ENCODE measurements around the gene LRRC3.
A peak's percentile ranks its signal among the peaks of the same experiment; 100 is the strongest.

The LRRC3 gene

GRCh38 chr21:44426663-44427191 is 28.6 kb upstream of the LRRC3 start:
- DNase-seq (ENCODE audit: low read depth), result no peak
- H3K4me3 ChIP-seq (ENCODE audit: low read depth, low read length), result no peak overlapping the region
- TF ChIP-seq CTCF (IDR thresholded peaks at IDR 0.05; ENCODE audit: low read depth, low read length), result no peak
- no peak for TF ChIP-seq MAX (IDR thresholded peaks at IDR 0.05; ENCODE audit: low read depth, low read length)
- TF ChIP-seq MYC (IDR thresholded peaks at IDR 0.05; ENCODE audit: low read depth, low read length), result no peak
- no peak for TF ChIP-seq POLR2A (IDR thresholded peaks at IDR 0.05; ENCODE audit: extremely low read depth, insufficient read length)

GRCh38 chr21:44427241-44428120 is 27.8 kb upstream of the LRRC3 start:
- TF ChIP-seq POLR2A (IDR thresholded peaks at IDR 0.05; ENCODE audit: extremely low read depth, insufficient read length), result no peak
- TF ChIP-seq CTCF (IDR thresholded peaks at IDR 0.05; ENCODE audit: low read depth, low read length), result no peak
- TF ChIP-seq MYC (IDR thresholded peaks at IDR 0.05; ENCODE audit: low read depth, low read length), result no peak
- TF ChIP-seq MAX (IDR thresholded peaks at IDR 0.05; ENCODE audit: low read depth, low read length), result no peak
- DNase-seq (ENCODE audit: low read depth), result no peak
- no peak overlapping the region for H3K4me3 ChIP-seq (ENCODE audit: low read depth, low read length)

- H3K4me3 ChIP-seq (ENCODE audit: low read depth, low read length), result no peak overlapping the region
- no peak for TF ChIP-seq MYC (IDR thresholded peaks at IDR 0.05; ENCODE audit: low read depth, low read length)
- TF ChIP-seq MAX (IDR thresholded peaks at IDR 0.05; ENCODE audit: low read depth, low read length), result no peak
- TF ChIP-seq CTCF (IDR thresholded peaks at IDR 0.05; ENCODE audit: low read depth, low read length), result no peak
- no peak for TF ChIP-seq POLR2A (IDR thresholded peaks at IDR 0.05; ENCODE audit: extremely low read depth, insufficient read length)
- peak; percentile 59 for DNase-seq (ENCODE audit: low read depth)
Measured at GRCh38 chr21:44428281-44428960, 26.9 kb upstream of the LRRC3 start.

GRCh38 chr21:44429894-44430293 is 25.4 kb upstream of the LRRC3 start:
- no peak for TF ChIP-seq MYC (IDR thresholded peaks at IDR 0.05; ENCODE audit: low read depth, low read length)
- no peak for TF ChIP-seq MAX (IDR thresholded peaks at IDR 0.05; ENCODE audit: low read depth, low read length)
- no peak for TF ChIP-seq POLR2A (IDR thresholded peaks at IDR 0.05; ENCODE audit: extremely low read depth, insufficient read length)
- TF ChIP-seq CTCF (IDR thresholded peaks at IDR 0.05; ENCODE audit: low read depth, low read length), result no peak
- DNase-seq (ENCODE audit: low read depth), result no peak
- H3K4me3 ChIP-seq (ENCODE audit: low read depth, low read length), result no peak overlapping the region

- no peak for DNase-seq (ENCODE audit: low read depth)
- TF ChIP-seq MYC (IDR thresholded peaks at IDR 0.05; ENCODE audit: low read depth, low read length), result no peak
- TF ChIP-seq POLR2A (IDR thresholded peaks at IDR 0.05; ENCODE audit: extremely low read depth, insufficient read length), result no peak
- no peak for TF ChIP-seq CTCF (IDR thresholded peaks at IDR 0.05; ENCODE audit: low read depth, low read length)
- TF ChIP-seq MAX (IDR thresholded peaks at IDR 0.05; ENCODE audit: low read depth, low read length), result no peak
- H3K4me3 ChIP-seq (ENCODE audit: low read depth, low read length), result no peak overlapping the region
Measured at GRCh38 chr21:44431300-44431699, 24.0 kb upstream of the LRRC3 start.
